OCI-M1 (cell line): ENCODE data around the gene RAD23B.

ENCODE experiments used
- DNase-seq: peaks from one replicate; lab custom pipeline; 2025; lab: John Stamatoyannopoulos, UW

RAD23B gene

DNA sequence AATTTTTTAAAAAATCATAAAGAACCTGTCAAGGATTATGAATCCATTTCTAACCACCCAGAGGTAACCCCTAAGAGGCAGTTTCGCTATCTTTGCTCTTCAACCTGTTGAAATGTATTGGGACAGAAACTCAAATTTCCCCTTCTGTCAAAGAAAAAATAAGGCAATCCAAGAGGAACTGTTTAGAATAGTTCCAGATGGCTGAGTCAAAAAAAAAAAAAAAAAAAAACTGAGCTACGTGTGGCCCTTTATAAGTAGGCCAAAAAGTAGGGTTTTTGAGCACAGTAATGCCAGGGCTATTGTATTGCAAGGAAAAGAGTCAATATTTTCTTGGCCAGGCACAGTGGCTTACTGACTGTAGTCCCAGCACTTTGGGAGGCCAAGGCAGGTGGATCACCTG lies 94.9 kb downstream of the RAD23B start:
- DNase-seq = no peak
